DND-41 (cell line): ENCODE measurements around the gene LENG9.

Experiments used
- ATAC-seq: fragments of 200-7000 bp; cut with Tn5 transposase; 3 replicates; pipeline ENCODE4 v1.9.1; 2021; ENCODE audit warnings: low read depth; ENCODE audit not compliant: insufficient read depth
- DNase-seq: peaks from one replicate; pipeline ENCODE4 v3.0.0-alpha.2; 2020
- H2AFZ ChIP-seq: 2 replicates; pipeline ENCODE4 v1.6.0; 2012; ENCODE audit warnings: low read depth, low read length
- H3K27ac ChIP-seq: 2 replicates; pipeline ENCODE4 v1.5.1; 2012; ENCODE audit warnings: low read length, inconsistent platforms
- H3K27me3 ChIP-seq: fragments of 200-600 bp; sonication (generic); 2 replicates; pipeline ENCODE4 v1.6.0; 2012; ENCODE audit warnings: low read length, mild to moderate bottlenecking, inconsistent platforms; ENCODE audit not compliant: insufficient read depth, poor library complexity
- H3K36me3 ChIP-seq: 2 replicates; pipeline ENCODE4 v1.5.1; 2012; ENCODE audit warnings: low read length, inconsistent platforms; ENCODE audit not compliant: insufficient read depth
- H3K4me1 ChIP-seq: 2 replicates; pipeline ENCODE4 v1.5.1; 2012; ENCODE audit warnings: mild to moderate bottlenecking, low read length; ENCODE audit not compliant: insufficient read depth
- H3K4me2 ChIP-seq: 2 replicates; pipeline ENCODE4 v1.6.0; 2012; ENCODE audit warnings: mild to moderate bottlenecking, moderate library complexity, low read length, inconsistent platforms; ENCODE audit not compliant: insufficient read depth
- H3K4me3 ChIP-seq, 2 experiments: fragments of 200-600 bp in 1 of 2; shearing (Covaris generic) in 1 of 2; 2 replicates each; pipeline ENCODE4 v1.5.1; 2012 to 2016; ENCODE audit warnings: inconsistent platforms in 2 of 2, low read length in 2 of 2, mild to moderate bottlenecking in 2 of 2, low read depth in 1 of 2, moderate library complexity in 1 of 2
- H3K79me2 ChIP-seq: 2 replicates; pipeline ENCODE4 v1.6.0; 2012; ENCODE audit warnings: low read length, inconsistent platforms; ENCODE audit not compliant: insufficient read depth
- H3K9ac ChIP-seq: 2 replicates; pipeline ENCODE4 v1.6.0; 2012; ENCODE audit warnings: low read depth, mild to moderate bottlenecking, inconsistent platforms, low read length, moderate library complexity
- H3K9me3 ChIP-seq: 2 replicates; pipeline ENCODE4 v1.5.1; 2012; ENCODE audit warnings: low read length, moderate library complexity, mild to moderate bottlenecking, inconsistent platforms; ENCODE audit not compliant: insufficient read depth, severe bottlenecking
- H4K20me1 ChIP-seq: 2 replicates; pipeline ENCODE4 v1.6.0; 2012; ENCODE audit warnings: low read length; ENCODE audit not compliant: insufficient read depth
- EZH2 ChIP-seq: IDR thresholded peaks from 3 replicates; pipeline ENCODE4 v1.6.1; 2012; ENCODE audit warnings: borderline replicate concordance, low read depth, mild to moderate bottlenecking, moderate library complexity, low read length, inconsistent platforms; ENCODE audit not compliant: severe bottlenecking
- TF ChIP-seq, protein P1 (sequence below): IDR thresholded peaks from 2 replicates; pipeline ENCODE4 v1.5.1; 2012; ENCODE audit warnings: borderline replicate concordance, low read length, moderate library complexity, mild to moderate bottlenecking; ENCODE audit not compliant: poor library complexity, severe bottlenecking; ENCODE audit errors: extremely low read depth

LENG9 gene

DNA sequence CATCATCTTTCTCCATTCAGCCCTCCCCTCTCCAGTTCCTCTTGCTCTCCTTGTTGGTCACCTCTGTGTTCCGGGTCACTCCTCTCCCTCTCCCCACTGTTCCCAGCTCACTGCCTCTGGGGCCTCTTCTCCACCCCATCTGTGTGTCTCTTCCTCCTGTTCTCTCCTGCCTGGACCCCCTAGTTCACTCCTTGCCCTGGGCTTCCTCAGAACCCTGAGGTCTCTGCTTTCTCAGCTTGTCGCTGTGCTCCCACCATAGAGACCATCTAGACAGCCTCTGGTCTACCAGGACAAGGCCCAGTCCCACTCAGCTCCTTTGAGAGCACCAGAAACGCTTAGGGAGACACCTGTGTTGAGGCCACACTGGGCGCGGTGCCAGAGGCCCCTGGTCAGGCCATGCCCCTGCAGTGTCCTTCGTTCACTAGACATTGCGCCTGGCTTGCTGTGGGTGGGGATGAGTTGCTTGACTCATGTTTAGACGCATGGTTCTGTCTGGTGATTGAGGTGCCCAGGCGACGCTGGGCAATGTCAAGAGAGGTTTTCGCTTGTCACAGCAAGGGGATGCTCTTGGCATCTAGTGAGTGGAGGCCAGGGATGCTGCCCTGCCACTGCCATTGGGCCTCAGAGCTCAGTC lies 4.8 kb downstream of the LENG9 start:
- no peak overlapping the region for H3K9ac ChIP-seq
- H3K4me2 ChIP-seq: no peak overlapping the region
- no peak overlapping the region for H2AFZ ChIP-seq
- TF ChIP-seq, protein P1, sequence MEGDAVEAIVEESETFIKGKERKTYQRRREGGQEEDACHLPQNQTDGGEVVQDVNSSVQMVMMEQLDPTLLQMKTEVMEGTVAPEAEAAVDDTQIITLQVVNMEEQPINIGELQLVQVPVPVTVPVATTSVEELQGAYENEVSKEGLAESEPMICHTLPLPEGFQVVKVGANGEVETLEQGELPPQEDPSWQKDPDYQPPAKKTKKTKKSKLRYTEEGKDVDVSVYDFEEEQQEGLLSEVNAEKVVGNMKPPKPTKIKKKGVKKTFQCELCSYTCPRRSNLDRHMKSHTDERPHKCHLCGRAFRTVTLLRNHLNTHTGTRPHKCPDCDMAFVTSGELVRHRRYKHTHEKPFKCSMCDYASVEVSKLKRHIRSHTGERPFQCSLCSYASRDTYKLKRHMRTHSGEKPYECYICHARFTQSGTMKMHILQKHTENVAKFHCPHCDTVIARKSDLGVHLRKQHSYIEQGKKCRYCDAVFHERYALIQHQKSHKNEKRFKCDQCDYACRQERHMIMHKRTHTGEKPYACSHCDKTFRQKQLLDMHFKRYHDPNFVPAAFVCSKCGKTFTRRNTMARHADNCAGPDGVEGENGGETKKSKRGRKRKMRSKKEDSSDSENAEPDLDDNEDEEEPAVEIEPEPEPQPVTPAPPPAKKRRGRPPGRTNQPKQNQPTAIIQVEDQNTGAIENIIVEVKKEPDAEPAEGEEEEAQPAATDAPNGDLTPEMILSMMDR: no peak
- TF ChIP-seq EZH2: no peak
- peaks cover 32% of the 10 kb centered on the region for H3K79me2 ChIP-seq
- peaks cover 5% of the 10 kb centered on the region for H3K4me1 ChIP-seq
- no peaks in the 10 kb centered on the region for H3K9me3 ChIP-seq
- H4K20me1 ChIP-seq: peaks cover 90% of the 10 kb centered on the region
- no peak for DNase-seq
- peaks cover 89% of the 10 kb centered on the region for H3K36me3 ChIP-seq
- no peak overlapping the region for H3K27ac ChIP-seq
- ATAC-seq: no peak
- H3K27me3 ChIP-seq: no peaks in the 10 kb centered on the region
- H3K4me3 ChIP-seq: no peak overlapping the region

DNA sequence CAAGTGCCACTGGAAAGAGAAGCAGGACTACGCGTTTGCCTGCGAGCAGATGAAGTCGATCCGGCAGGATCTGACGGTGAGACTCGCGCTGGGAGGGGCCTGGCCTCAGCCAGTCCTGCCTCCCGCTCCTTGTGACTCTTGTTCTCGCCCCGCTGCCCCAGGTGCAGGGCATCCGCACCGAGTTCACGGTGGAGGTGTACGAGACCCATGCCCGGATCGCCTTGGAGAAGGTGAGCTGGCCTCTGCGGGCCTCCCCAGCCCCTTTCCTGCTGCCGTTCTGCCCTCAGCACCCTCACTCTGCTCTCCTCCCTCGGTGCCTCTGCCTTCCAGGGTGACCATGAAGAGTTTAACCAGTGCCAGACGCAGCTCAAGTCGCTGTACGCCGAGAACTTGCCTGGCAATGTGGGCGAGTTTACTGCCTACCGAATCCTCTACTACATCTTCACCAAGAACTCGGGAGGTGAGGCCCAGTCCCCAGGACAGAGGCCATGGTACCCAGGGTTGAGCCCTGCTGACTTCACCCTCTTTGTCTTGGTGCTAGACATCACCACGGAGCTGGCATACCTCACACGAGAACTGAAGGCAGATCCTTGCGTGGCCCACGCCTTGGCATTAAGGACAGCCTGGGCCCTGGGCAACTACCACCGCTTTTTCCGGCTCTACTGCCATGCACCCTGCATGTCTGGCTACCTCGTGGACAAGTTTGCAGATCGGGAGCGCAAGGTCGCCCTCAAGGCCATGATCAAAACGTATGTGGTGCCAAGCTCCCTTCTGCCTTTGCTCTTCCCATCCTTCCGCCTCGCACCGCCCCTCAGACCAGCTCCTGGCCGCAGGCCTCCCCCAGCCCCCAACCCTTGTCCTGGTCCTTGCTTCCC lies 5.6 kb downstream of the LENG9 start:
- DNase-seq (no peak), ATAC-seq (no peak)
- no peaks in the 10 kb centered on the region for H3K9me3 ChIP-seq
- no peaks in the 10 kb centered on the region for H3K27me3 ChIP-seq
- no peaks in the 10 kb centered on the region for H3K4me1 ChIP-seq
- H3K36me3 ChIP-seq: peaks cover 97% of the 10 kb centered on the region
- no peak overlapping the region for H3K4me3 ChIP-seq
- no peak overlapping the region for H3K4me2 ChIP-seq
- TF ChIP-seq, protein P1: no peak
- no peak for TF ChIP-seq EZH2
- H3K27ac ChIP-seq: no peak overlapping the region
- peaks cover 39% of the 10 kb centered on the region for H3K79me2 ChIP-seq
- H2AFZ ChIP-seq: no peak overlapping the region
- H3K9ac ChIP-seq: no peak overlapping the region
- peaks cover 95% of the 10 kb centered on the region for H4K20me1 ChIP-seq

DNA sequence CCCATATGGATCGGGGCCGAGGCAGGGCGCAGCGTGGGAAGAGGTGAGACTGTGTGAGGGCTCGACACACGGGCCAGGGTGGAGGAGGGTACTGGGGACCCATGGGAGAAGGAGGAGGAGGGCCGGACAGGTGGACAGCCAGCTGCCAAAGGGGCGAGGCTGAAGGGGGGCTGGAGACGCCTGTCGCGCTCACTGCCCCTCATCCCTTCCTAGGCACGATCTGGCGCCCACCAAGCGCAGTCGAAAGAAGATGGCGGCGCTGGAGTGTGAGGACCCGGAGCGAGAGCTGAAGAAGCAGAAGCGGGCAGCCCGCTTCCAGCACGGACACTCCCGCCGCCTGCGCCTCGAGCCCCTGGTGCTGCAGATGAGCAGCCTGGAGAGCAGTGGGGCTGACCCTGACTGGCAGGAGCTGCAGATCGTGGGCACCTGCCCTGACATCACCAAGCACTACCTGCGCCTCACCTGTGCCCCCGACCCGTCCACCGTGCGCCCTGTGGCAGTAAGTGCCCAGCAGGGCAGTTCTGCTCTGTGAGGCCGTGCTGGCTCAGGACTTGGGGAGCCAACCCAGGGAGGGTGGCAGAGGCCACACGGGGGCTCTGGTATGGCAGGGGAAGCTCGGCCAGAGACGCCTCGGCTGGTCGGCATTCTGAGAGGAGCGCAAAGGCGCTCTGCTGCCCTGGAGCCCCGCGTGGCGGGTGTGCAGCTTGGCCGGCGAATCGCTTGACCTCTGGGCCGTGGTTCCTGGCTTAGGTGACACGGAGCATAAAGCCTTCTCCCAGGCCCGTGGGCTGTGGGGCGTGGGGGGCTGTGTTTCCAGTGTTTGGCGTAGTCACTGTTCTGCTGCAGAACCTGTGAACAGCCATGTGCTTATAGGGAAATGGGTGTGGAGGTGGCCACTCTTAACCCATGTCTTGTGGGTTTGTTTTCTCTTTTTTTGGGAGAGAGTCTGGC lies 6.9 kb downstream of the LENG9 start:
- TF ChIP-seq EZH2: no peak
- TF ChIP-seq, protein P1: no peak
- Histone ChIP-seq H3K4me1 (peaks cover 9% of the 10 kb centered on the region), H4K20me1 (peaks cover 97% of the 10 kb centered on the region), H3K4me3 (no peak overlapping the region), H3K9me3 (no peaks in the 10 kb centered on the region), H3K27me3 (no peaks in the 10 kb centered on the region), H3K27ac (no peak overlapping the region), H2AFZ (no peak overlapping the region), H3K9ac (no peak overlapping the region), H3K79me2 (peaks cover 53% of the 10 kb centered on the region), H3K36me3 (peaks cover 98% of the 10 kb centered on the region), H3K4me2 (no peak overlapping the region)
- ATAC-seq (no peak), DNase-seq (no peak)
